Measurements from ENCODE around the gene STX11.

STX11 gene

DNA sequence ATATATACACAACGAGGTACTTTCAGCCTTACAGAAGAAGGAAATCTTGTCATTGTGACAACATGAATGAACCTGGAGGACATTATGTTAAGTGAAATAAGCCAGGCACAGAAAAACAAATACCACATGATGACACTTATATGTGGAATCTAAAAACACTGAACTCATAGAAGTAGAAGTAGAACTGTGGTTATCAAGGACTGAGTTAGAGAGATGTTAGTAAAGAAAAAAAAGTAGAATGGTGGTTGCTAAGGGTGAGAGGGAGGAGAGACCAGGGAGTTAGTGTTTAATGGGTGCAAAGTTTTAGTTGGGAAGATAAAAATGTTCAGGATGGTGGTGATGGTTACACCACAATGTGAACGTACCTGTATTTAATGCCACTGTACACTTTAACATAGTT, 4.8 kb upstream of the STX11 start:
- no peaks in the 10 kb centered on the region for H3K79me2 ChIP-seq (ENCODE audit: insufficient read depth, low read depth)
- no peak overlapping the region for H3K27ac ChIP-seq

DNA sequence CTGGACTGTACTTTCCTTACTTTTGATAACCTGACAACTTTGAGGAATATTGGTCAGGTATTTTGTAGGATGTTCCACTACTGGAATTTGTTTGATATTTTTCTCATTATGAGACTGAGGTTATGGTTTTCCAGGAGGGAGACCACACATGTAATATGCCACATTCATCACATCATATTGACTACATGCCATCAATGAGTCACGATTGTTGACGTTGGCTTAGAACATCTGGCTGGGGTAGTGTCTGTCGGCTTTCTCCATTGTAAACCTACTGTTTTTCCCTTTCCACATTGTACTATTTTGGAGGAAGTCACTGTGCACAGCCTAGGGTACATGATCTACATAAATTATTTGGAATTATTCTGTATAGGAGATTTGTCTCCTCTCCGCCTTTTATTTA, 1.4 kb upstream of the STX11 start:
- Histone ChIP-seq H3K27me3 (ENCODE audit: insufficient read depth, low read depth) (no peaks in the 10 kb centered on the region), H2AFZ (ENCODE audit: low read depth) (no peak overlapping the region), H3K9ac (no peak overlapping the region), H3K4me2 (no peak overlapping the region), H4K20me1 (ENCODE audit: insufficient read depth) (no peaks in the 10 kb centered on the region), H3K27ac (no peak overlapping the region), H3K4me1 (ENCODE audit: low read depth, poor library complexity, severe bottlenecking) (peaks cover 25% of the 10 kb centered on the region), H3K4me3 (IDR thresholded peaks at IDR 0.05; ENCODE audit: insufficient read depth, low read depth, low read length) (no peak overlapping the region), H3K36me3 (ENCODE audit: insufficient read depth) (no peaks in the 10 kb centered on the region), H3K79me2 (ENCODE audit: insufficient read depth, low read depth) (peaks cover 19% of the 10 kb centered on the region)
- TF ChIP-seq, protein P1, sequence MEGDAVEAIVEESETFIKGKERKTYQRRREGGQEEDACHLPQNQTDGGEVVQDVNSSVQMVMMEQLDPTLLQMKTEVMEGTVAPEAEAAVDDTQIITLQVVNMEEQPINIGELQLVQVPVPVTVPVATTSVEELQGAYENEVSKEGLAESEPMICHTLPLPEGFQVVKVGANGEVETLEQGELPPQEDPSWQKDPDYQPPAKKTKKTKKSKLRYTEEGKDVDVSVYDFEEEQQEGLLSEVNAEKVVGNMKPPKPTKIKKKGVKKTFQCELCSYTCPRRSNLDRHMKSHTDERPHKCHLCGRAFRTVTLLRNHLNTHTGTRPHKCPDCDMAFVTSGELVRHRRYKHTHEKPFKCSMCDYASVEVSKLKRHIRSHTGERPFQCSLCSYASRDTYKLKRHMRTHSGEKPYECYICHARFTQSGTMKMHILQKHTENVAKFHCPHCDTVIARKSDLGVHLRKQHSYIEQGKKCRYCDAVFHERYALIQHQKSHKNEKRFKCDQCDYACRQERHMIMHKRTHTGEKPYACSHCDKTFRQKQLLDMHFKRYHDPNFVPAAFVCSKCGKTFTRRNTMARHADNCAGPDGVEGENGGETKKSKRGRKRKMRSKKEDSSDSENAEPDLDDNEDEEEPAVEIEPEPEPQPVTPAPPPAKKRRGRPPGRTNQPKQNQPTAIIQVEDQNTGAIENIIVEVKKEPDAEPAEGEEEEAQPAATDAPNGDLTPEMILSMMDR (conservative IDR thresholded peaks at IDR 0.05; ENCODE audit: low read depth, low read length): no peak

More for the DNA sequence above, 4.8 kb upstream of the STX11 start:
- Histone ChIP-seq H3K4me3 (IDR thresholded peaks at IDR 0.05; ENCODE audit: insufficient read depth, low read depth, low read length) (no peak overlapping the region), H3K36me3 (ENCODE audit: insufficient read depth) (no peaks in the 10 kb centered on the region), H3K4me2 (no peak overlapping the region), H2AFZ (ENCODE audit: low read depth) (no peak overlapping the region), H4K20me1 (ENCODE audit: insufficient read depth) (no peaks in the 10 kb centered on the region), H3K9ac (no peak overlapping the region), H3K27me3 (ENCODE audit: insufficient read depth, low read depth) (no peaks in the 10 kb centered on the region), H3K4me1 (ENCODE audit: low read depth, poor library complexity, severe bottlenecking) (no peaks in the 10 kb centered on the region)
- TF ChIP-seq, protein P1 (conservative IDR thresholded peaks at IDR 0.05; ENCODE audit: low read depth, low read length): no peak

DNA sequence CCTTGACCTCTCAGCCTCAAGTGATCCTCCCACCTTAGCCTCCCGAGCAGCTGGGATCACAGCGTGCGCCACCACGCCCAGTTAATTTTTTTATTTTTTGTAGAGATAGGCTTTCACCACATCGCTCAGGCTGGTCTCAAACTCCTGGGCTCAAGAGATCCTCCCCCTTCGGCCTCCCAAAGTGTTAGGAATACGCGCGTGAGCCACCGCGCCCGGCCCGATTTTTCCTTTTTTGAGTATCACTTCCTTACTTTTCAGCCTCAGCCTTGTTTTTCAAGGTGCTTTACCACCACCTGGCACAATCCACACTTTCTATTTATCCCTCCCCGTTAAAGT, 791 bp upstream of the STX11 start:
- TF ChIP-seq, protein P1 (conservative IDR thresholded peaks at IDR 0.05; ENCODE audit: low read depth, low read length): no peak
- Histone ChIP-seq H3K79me2 (ENCODE audit: insufficient read depth, low read depth) (peaks cover 19% of the 10 kb centered on the region), H3K27me3 (ENCODE audit: insufficient read depth, low read depth) (no peaks in the 10 kb centered on the region), H3K4me1 (ENCODE audit: low read depth, poor library complexity, severe bottlenecking) (peaks cover 31% of the 10 kb centered on the region), H2AFZ (ENCODE audit: low read depth) (peak overlapping the region; percentile 89), H3K4me2 (peak overlapping the region; percentile 75), H3K36me3 (ENCODE audit: insufficient read depth) (no peaks in the 10 kb centered on the region), H3K4me3 (IDR thresholded peaks at IDR 0.05; ENCODE audit: insufficient read depth, low read depth, low read length) (no peak overlapping the region), H3K27ac (no peak overlapping the region), H3K9ac (peak overlapping the region; percentile 54), H4K20me1 (ENCODE audit: insufficient read depth) (no peaks in the 10 kb centered on the region)

GRCh38 chr6:144150710-144151657, 667 bp downstream of the STX11 start:
- H3K4me2 ChIP-seq: peak overlapping the region; percentile 79
- H3K27me3 ChIP-seq (ENCODE audit: insufficient read depth, low read depth): no peaks in the 10 kb centered on the region
- no peak overlapping the region for H3K4me3 ChIP-seq (IDR thresholded peaks at IDR 0.05; ENCODE audit: insufficient read depth, low read depth, low read length)
- H3K4me1 ChIP-seq (ENCODE audit: low read depth, poor library complexity, severe bottlenecking): peaks cover 44% of the 10 kb centered on the region
- H4K20me1 ChIP-seq (ENCODE audit: insufficient read depth): no peaks in the 10 kb centered on the region
- peaks cover 19% of the 10 kb centered on the region for H3K79me2 ChIP-seq (ENCODE audit: insufficient read depth, low read depth)
- H2AFZ ChIP-seq (ENCODE audit: low read depth): peak overlapping the region; percentile 89
- peak overlapping the region; percentile 70 for H3K27ac ChIP-seq
- TF ChIP-seq, protein P1 (conservative IDR thresholded peaks at IDR 0.05; ENCODE audit: low read depth, low read length): peak; percentile 42
- H3K9ac ChIP-seq: peak overlapping the region; percentile 54
- no peaks in the 10 kb centered on the region for H3K36me3 ChIP-seq (ENCODE audit: insufficient read depth)
